Lower lobe of right lung (tissue), 2 donors: Measurements from ENCODE around the gene GRIN1. TPM values are rescaled to one million over a fixed set of nuclear protein-coding genes. Genes with fewer than 3 reads are reported as not detected.

Experiments
- ATAC-seq, 2 donors: fragments of 200-7000 bp; cut with Tn5 transposase; one replicate each; pipeline ENCODE4 v1.9.1; 2020 to 2022; ENCODE audit warnings: mild to moderate bottlenecking in 2 of 2, moderate library complexity in 2 of 2
- DNase-seq: peaks from one replicate; pipeline ENCODE4 v3.0.0-alpha.2; 2020
- H3K27ac ChIP-seq: fragments of 200-600 bp; one replicate; pipeline ENCODE4 v1.8.0; 2022
- H3K27me3 ChIP-seq: fragments of 200-600 bp; one replicate; pipeline ENCODE4 v1.8.0; 2022; ENCODE audit warnings: low read depth
- H3K36me3 ChIP-seq: fragments of 200-600 bp; one replicate; pipeline ENCODE4 v1.8.0; 2022; ENCODE audit warnings: mild to moderate bottlenecking
- H3K4me1 ChIP-seq: fragments of 200-600 bp; one replicate; pipeline ENCODE4 v1.8.0; 2022
- H3K4me3 ChIP-seq: fragments of 200-600 bp; one replicate; pipeline ENCODE4 v1.8.0; 2022; ENCODE audit warnings: mild to moderate bottlenecking
- H3K9me3 ChIP-seq: fragments of 200-600 bp; one replicate; pipeline ENCODE4 v1.8.0; 2022
- CTCF ChIP-seq: fragments of 200-600 bp; IDR thresholded peaks from one replicate; pipeline ENCODE4 v1.8.0; 2022; ENCODE audit warnings: antibody characterized with exemption, mild to moderate bottlenecking
- intact Hi-C: fragments of 100-400 bp; cut with DNase I; formaldehyde crosslinking; loops from one replicate; pipeline ENCODE4 v1.11.0; 2022
- total RNA-seq: library from RNA; stranded (reverse); fragmentation: NEBNext Ultra II Directional; extraction: Animal tissue kit (Norgen Biotek cat#: 25700); gene quantifications from one replicate; pipeline ENCODE4 v1.2.1, GENCODE V29; 2021
- donor health status: DM: no; HTN: yes; CAD: no; lungs with severe emphysema.

GRIN1 gene
- total RNA-seq, 1 donor from 2014 or later, result 0.92 TPM

GRCh38 chr9:137143459-137143858, 4.5 kb downstream of the GRIN1 start:
- Histone ChIP-seq H3K4me1 (peaks cover 6% of the 10 kb centered on the region), H3K4me3 (no peak overlapping the region), H3K9me3 (no peaks in the 10 kb centered on the region), H3K27me3 (peaks cover 80% of the 10 kb centered on the region), H3K36me3 (no peaks in the 10 kb centered on the region), H3K27ac (no peak overlapping the region)
- intact Hi-C loops, result no loop called here
- TF ChIP-seq CTCF, result no peak
- DNase-seq, result no peak
- ATAC-seq, result no peak

DNA sequence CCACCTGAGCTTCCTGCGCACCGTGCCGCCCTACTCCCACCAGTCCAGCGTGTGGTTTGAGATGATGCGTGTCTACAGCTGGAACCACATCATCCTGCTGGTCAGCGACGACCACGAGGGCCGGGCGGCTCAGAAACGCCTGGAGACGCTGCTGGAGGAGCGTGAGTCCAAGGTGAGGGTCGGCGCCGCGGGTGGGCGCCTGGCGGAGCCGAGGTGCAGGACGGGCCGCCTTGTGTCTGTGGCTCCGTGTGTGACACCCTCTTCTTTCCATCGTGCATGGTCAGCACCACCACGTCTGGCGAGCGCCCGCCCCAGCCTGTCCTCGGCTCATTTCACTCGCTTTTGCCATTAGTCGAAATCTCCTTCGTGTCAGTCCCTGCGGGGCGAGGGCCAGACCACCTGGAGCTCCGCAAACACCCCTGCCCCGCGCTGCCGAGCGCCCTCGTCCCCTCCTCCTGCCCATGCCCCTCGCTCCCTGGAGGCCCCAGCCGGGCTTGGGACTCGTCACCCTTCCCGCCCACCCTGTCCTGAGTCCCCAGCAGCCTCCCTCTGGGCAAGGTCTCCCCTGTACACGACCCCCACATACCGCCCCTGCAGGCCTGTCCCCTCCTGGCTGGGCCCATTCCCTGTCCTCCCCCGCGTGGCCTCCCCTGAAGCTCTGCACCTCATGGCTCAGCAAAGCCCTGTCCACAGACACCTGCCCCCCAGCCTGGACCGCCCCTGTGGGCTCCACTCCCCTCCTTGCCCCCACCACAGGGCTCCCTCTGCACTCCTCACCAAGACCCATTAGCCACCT, 7.0 kb downstream of the GRIN1 start:
- no peaks in the 10 kb centered on the region for H3K4me1 ChIP-seq
- H3K27me3 ChIP-seq, result peaks cover 58% of the 10 kb centered on the region
- TF ChIP-seq CTCF, result no peak
- DNase-seq (no peak), ATAC-seq (no peak)
- intact Hi-C loops, result no loop called here
- no peak overlapping the region for H3K4me3 ChIP-seq
- H3K9me3 ChIP-seq, result no peaks in the 10 kb centered on the region
- no peaks in the 10 kb centered on the region for H3K36me3 ChIP-seq
- H3K27ac ChIP-seq, result no peak overlapping the region

- Histone ChIP-seq H3K27ac (no peak overlapping the region), H3K36me3 (no peaks in the 10 kb centered on the region), H3K4me1 (no peaks in the 10 kb centered on the region), H3K4me3 (no peak overlapping the region), H3K9me3 (no peaks in the 10 kb centered on the region), H3K27me3 (peaks cover 52% of the 10 kb centered on the region)
- no peak for TF ChIP-seq CTCF
- DNase-seq (no peak), ATAC-seq (no peak)
- intact Hi-C loops, result no loop called here
Measured at GRCh38 chr9:137146527-137146918, 7.6 kb downstream of the GRIN1 start.

- H3K27ac ChIP-seq, result no peak overlapping the region
- ATAC-seq (no peak), DNase-seq (no peak)
- H3K9me3 ChIP-seq, result no peaks in the 10 kb centered on the region
- no peak overlapping the region for H3K4me3 ChIP-seq
- peaks cover 44% of the 10 kb centered on the region for H3K27me3 ChIP-seq
- no peaks in the 10 kb centered on the region for H3K36me3 ChIP-seq
- H3K4me1 ChIP-seq, result no peaks in the 10 kb centered on the region
- intact Hi-C loops, result no loop called here
- TF ChIP-seq CTCF, result no peak
Measured at GRCh38 chr9:137147091-137147792, 8.3 kb downstream of the GRIN1 start.

GRCh38 chr9:137147793-137148160, 8.8 kb downstream of the GRIN1 start:
- no peaks in the 10 kb centered on the region for H3K36me3 ChIP-seq
- H3K27me3 ChIP-seq, result peaks cover 39% of the 10 kb centered on the region
- no peaks in the 10 kb centered on the region for H3K4me1 ChIP-seq
- intact Hi-C loops, result no loop called here
- H3K4me3 ChIP-seq, result no peak overlapping the region
- no peak for TF ChIP-seq CTCF
- H3K27ac ChIP-seq, result no peak overlapping the region
- DNase-seq (no peak), ATAC-seq (no peak)
- no peaks in the 10 kb centered on the region for H3K9me3 ChIP-seq
